Thyroid gland (tissue), 4 donors: ENCODE data around the gene MICU1.

Experiments used
- POLR2A ChIP-seq, 2 donors: fragments of 450-650 bp; IDR thresholded peaks; one replicate each; pipeline ENCODE4 v1.6.1; 2017; ENCODE audit warnings: antibody characterized with exemption in 2 of 2, mild to moderate bottlenecking in 2 of 2, moderate library complexity in 1 of 2
- TF ChIP-seq, protein P1 (sequence below), 6 experiments: fragments of 200-600 bp in 3 of 6; fragments of 450-650 bp in 3 of 6; sonication (generic) in 3 of 6; IDR thresholded peaks; one replicate each; pipeline ENCODE4 v1.5.1; 2016 to 2019; ENCODE audit warnings: antibody characterized with exemption in 6 of 6, mild to moderate bottlenecking in 2 of 6, inconsistent platforms in 1 of 6, moderate library complexity in 1 of 6

DNA sequence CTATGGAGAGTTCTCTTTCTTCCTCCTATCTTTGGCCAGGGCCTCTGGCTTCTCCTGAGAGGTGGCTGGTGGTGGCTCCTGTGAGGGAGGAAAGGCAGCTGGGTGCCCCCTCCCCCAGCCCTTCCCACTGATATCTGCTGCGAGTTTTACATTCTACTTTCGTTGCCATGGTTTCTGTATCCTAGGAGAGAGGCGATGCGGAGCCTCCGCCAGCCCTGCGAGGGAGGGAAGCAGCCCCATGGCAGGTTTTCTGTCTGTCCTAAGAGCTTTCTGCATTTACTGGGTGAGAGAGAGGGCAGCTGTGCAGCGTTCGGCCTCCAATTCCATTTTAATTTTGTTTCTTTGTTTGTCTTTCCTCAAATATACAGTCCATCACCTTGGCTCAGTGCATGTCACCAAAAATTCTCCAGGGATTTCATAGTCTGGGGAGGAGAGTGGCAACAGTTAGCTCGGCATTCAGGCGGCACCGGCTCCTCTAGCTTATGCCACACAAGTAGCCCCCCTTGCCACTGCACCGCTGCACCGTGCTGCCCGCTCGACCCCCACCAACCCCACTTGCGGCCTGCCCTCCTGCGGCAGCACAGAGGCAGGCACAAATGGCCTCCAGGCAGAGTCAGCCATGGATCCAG lies 291.6 kb downstream of the MICU1 start:
- TF ChIP-seq, protein P1, sequence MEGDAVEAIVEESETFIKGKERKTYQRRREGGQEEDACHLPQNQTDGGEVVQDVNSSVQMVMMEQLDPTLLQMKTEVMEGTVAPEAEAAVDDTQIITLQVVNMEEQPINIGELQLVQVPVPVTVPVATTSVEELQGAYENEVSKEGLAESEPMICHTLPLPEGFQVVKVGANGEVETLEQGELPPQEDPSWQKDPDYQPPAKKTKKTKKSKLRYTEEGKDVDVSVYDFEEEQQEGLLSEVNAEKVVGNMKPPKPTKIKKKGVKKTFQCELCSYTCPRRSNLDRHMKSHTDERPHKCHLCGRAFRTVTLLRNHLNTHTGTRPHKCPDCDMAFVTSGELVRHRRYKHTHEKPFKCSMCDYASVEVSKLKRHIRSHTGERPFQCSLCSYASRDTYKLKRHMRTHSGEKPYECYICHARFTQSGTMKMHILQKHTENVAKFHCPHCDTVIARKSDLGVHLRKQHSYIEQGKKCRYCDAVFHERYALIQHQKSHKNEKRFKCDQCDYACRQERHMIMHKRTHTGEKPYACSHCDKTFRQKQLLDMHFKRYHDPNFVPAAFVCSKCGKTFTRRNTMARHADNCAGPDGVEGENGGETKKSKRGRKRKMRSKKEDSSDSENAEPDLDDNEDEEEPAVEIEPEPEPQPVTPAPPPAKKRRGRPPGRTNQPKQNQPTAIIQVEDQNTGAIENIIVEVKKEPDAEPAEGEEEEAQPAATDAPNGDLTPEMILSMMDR (IDR thresholded peaks at IDR 0.05), result no peak
- no peak for TF ChIP-seq POLR2A (IDR thresholded peaks at IDR 0.05)
